HepG2 (cell line): ENCODE results near the gene SMARCB1. TPM values are rescaled to one million over a fixed set of nuclear protein-coding genes. Genes with fewer than 3 reads are reported as not detected.

Source experiments
- AGO1 ChIP-seq: fragments of 200-400 bp; formaldehyde crosslinking; IDR thresholded peaks from 2 replicates; pipeline ENCODE4 v1.6.1; 2017; ENCODE audit warnings: mild to moderate bottlenecking, low read depth, low read length, moderate library complexity; ENCODE audit not compliant: poor library complexity, severe bottlenecking
- CREBL2 ChIP-seq: sonication (generic); formaldehyde crosslinking; IDR thresholded peaks from 2 replicates; pipeline ENCODE4 v1.8.1; 2023; ENCODE audit warnings: missing genetic modification reagents, mild to moderate bottlenecking, borderline replicate concordance
- E2F1 ChIP-seq: sonication (generic); formaldehyde crosslinking; IDR thresholded peaks from 2 replicates; pipeline ENCODE4 v1.5.0; 2020; ENCODE audit warnings: missing genetic modification reagents
- FIP1L1 ChIP-seq: fragments of 200-400 bp; formaldehyde crosslinking; IDR thresholded peaks from 2 replicates; pipeline ENCODE4 v1.6.1; 2018; ENCODE audit warnings: low read depth, mild to moderate bottlenecking, low read length, moderate library complexity, borderline replicate concordance; ENCODE audit not compliant: insufficient read depth
- HNRNPL ChIP-seq: fragments of 200-400 bp; formaldehyde crosslinking; IDR thresholded peaks from 2 replicates; pipeline ENCODE4 v1.6.1; 2017; ENCODE audit warnings: mild to moderate bottlenecking, low read depth, low read length
- KDM2A ChIP-seq: sonication (generic); formaldehyde crosslinking; IDR thresholded peaks from 2 replicates; pipeline ENCODE4 v1.4.0; 2020; ENCODE audit warnings: low read depth, missing genetic modification reagents, borderline replicate concordance
- KDM6A ChIP-seq: IDR thresholded peaks from 2 replicates; pipeline ENCODE4 v1.6.1; 2016; ENCODE audit warnings: low read depth
- MED1 ChIP-seq: sonication (generic); formaldehyde crosslinking; IDR thresholded peaks from 2 replicates; pipeline ENCODE4 v1.4.0; 2020; ENCODE audit warnings: missing genetic modification reagents
- MXI1 ChIP-seq: IDR thresholded peaks from 3 replicates; pipeline ENCODE4 v1.6.1; 2012; ENCODE audit warnings: low read depth, low read length, inconsistent platforms, borderline replicate concordance
- NFKB2 ChIP-seq: sonication (generic); formaldehyde crosslinking; IDR thresholded peaks from 2 replicates; pipeline ENCODE4 v1.4.0; 2020; ENCODE audit warnings: missing genetic modification reagents, borderline replicate concordance
- RERE ChIP-seq: IDR thresholded peaks from 2 replicates; pipeline ENCODE4 v1.6.1; 2016; ENCODE audit warnings: low read depth, missing genetic modification reagents, missing compliant biosample characterization
- RXRA ChIP-seq: sonication (generic); formaldehyde crosslinking; IDR thresholded peaks from 2 replicates; pipeline ENCODE4 v1.5.1; 2020; ENCODE audit warnings: missing genetic modification reagents
- SALL2 ChIP-seq: sonication (generic); formaldehyde crosslinking; IDR thresholded peaks from 2 replicates; pipeline ENCODE4 v1.8.1; 2023; ENCODE audit warnings: mild to moderate bottlenecking, missing genetic modification reagents, inconsistent platforms
- ZBTB2 ChIP-seq: sonication (generic); formaldehyde crosslinking; IDR thresholded peaks from 2 replicates; pipeline ENCODE4 v1.8.0; 2022; ENCODE audit warnings: low read depth, missing genetic modification reagents
- ZFY ChIP-seq: sonication (generic); formaldehyde crosslinking; IDR thresholded peaks from 2 replicates; pipeline ENCODE4 v1.4.0; 2020; ENCODE audit warnings: missing genetic modification reagents
- ZNF251 ChIP-seq: sonication (generic); formaldehyde crosslinking; IDR thresholded peaks from 2 replicates; pipeline ENCODE4 v1.9.0; 2021; ENCODE audit warnings: mild to moderate bottlenecking, missing genetic modification reagents
- ZNF282 ChIP-seq: fragments of 450-650 bp; IDR thresholded peaks from 2 replicates; pipeline ENCODE4 v1.6.1; 2018; ENCODE audit not compliant: partially characterized antibody
- ZNF468 ChIP-seq: sonication (generic); formaldehyde crosslinking; IDR thresholded peaks from 2 replicates; pipeline ENCODE4 v1.8.0; 2022; ENCODE audit warnings: mild to moderate bottlenecking, moderate library complexity, missing genetic modification reagents
- ZNF547 ChIP-seq: sonication (generic); formaldehyde crosslinking; IDR thresholded peaks from 2 replicates; pipeline ENCODE4 v1.5.1; 2020; ENCODE audit warnings: mild to moderate bottlenecking, missing genetic modification reagents
- ZNF703 ChIP-seq: sonication (generic); formaldehyde crosslinking; IDR thresholded peaks from 2 replicates; pipeline ENCODE4 v1.5.1; 2020; ENCODE audit warnings: missing genetic modification reagents, mild to moderate bottlenecking, moderate library complexity, borderline replicate concordance
- ZNF883 ChIP-seq: sonication (generic); formaldehyde crosslinking; IDR thresholded peaks from 2 replicates; pipeline ENCODE4 v1.5.1; 2020; ENCODE audit warnings: mild to moderate bottlenecking, missing genetic modification reagents; ENCODE audit errors: not compliant biosample characterization
- polyA plus RNA-seq, 8 experiments: library from polyadenylated mRNA; depleted of rRNA in 3 of 8; stranded (reverse) in 7 of 8; unstranded in 1 of 8; fragments of >200 nt; fragmentation: Illumina TruSeq in 4 of 8; extraction: Trizol in 4 of 8; gene quantifications; 2 replicates each; pipeline versions ENCODE4 v1.2.1 to v1.2.3, GENCODE V29; 2011 to 2016; ENCODE audit warnings: low read depth in 4 of 8, missing spikeins in 1 of 8, mixed read lengths in 1 of 8; ENCODE audit not compliant: insufficient read depth in 1 of 8
- total RNA-seq, 5 experiments: library from RNA; depleted of rRNA; stranded (reverse); fragments of >200 nt; fragmentation: Illumina TruSeq; extraction: Trizol; gene quantifications; 2 replicates each; pipeline ENCODE4 v1.2.3, GENCODE V29; 2016; ENCODE audit warnings: low read depth in 1 of 5

SMARCB1 gene
- total and polyA plus RNA-seq, 2 of the 13 experiments (the other 11 are each of a cell fraction or from before 2014, with no cell fraction given), result 74.0 to 166 TPM

- no peak for TF ChIP-seq RERE (CRISPR knock-in tag)
- TF ChIP-seq MXI1, result no peak; the same call in 2 of the 3 replicates
- TF ChIP-seq KDM6A (CRISPR knock-in tag), result no peak
- 0 out of 2 replicates have a peak, but pooled peaks have one; percentile 9 for TF ChIP-seq E2F1 (CRISPR knock-in tag)
- no peak; the same call in 1 of the 2 replicates for TF ChIP-seq ZNF703 (CRISPR knock-in tag)
- no peak for TF ChIP-seq FIP1L1
- peak; percentile 71 for TF ChIP-seq SALL2 (CRISPR knock-in tag)
- TF ChIP-seq ZBTB2 (CRISPR knock-in tag), result 0 out of 2 replicates have a peak, but pooled peaks have one; percentile 9
- TF ChIP-seq ZNF547 (CRISPR knock-in tag), result no peak; the same call in 1 of the 2 replicates
- no peak for TF ChIP-seq ZNF282
- TF ChIP-seq RXRA (CRISPR knock-in tag), result peak; percentile 7
- TF ChIP-seq ZNF883 (CRISPR knock-in tag), result peak; percentile 40
- peak; percentile 65 for TF ChIP-seq MED1 (CRISPR knock-in tag)
- TF ChIP-seq ZNF251 (CRISPR knock-in tag), result no peak
- TF ChIP-seq KDM2A (CRISPR knock-in tag), result peak; percentile 56; the same call in 1 of the 2 replicates
- TF ChIP-seq NFKB2 (CRISPR knock-in tag), result no peak
- peak; percentile 95 for TF ChIP-seq ZFY (CRISPR knock-in tag)
- peak; percentile 61 for TF ChIP-seq AGO1
- no peak for TF ChIP-seq CREBL2 (CRISPR knock-in tag)
- no peak for TF ChIP-seq ZNF468
- TF ChIP-seq HNRNPL, result no peak
Measured at GRCh38 chr22:23786752-23787599, at the start of gene SMARCB1 (continued).
